ENCODE measurements around the gene LTF.

GRCh38 chr3:46409739-46410489 lies 54.8 kb downstream of the LTF start:
- TF ChIP-seq CTCF (IDR thresholded peaks at IDR 0.05; ENCODE audit: low read length) (no peak), EZH2 (optimal IDR thresholded peaks at IDR 0.05; ENCODE audit: low read depth, low read length) (no peak), EZH2phosphoT487 (IDR thresholded peaks at IDR 0.05; ENCODE audit: low read length) (no peak)
